Measurements from ENCODE around the gene TAX1BP3. TPM values are rescaled to one million over a fixed set of nuclear protein-coding genes. Genes with fewer than 3 reads are reported as not detected.

TAX1BP3 gene
- total and polyA plus RNA-seq, 2 of the 13 experiments (the other 11 are each of a cell fraction or from before 2014, with no cell fraction given) = 16.7 to 45.1 TPM

- Histone ChIP-seq H3K36me3 (replicated peaks in 1 of 2; ENCODE audit: control insufficient read depth in 1 of 2, insufficient read depth in 2 of 2, low read length in 2 of 2) (peaks cover 2 to 8% of the 10 kb centered on the region in 2 experiments; a peak in 3 of 5 replicates), H3K9me3 (ENCODE audit: low read length) (no peaks in the 10 kb centered on the region), H3K79me2 (ENCODE audit: insufficient read depth, low read length) (peaks cover 8% of the 10 kb centered on the region), H3K4me1 (ENCODE audit: insufficient read depth, low read length) (peaks cover 40% of the 10 kb centered on the region), H3K9ac (ENCODE audit: insufficient read depth, low read depth, low read length) (no peak overlapping the region), H3K4me3 (replicated peaks in 1 of 3; ENCODE audit: insufficient read depth in 1 of 3, low read depth in 2 of 3, low read length in 3 of 3) (no peak overlapping the region), H2AFZ (ENCODE audit: low read length) (no peak overlapping the region), H4K20me1 (ENCODE audit: insufficient read depth, low read length) (no peaks in the 10 kb centered on the region), H3K4me2 (ENCODE audit: low read depth, low read length) (no peak overlapping the region), H3K27me3 (ENCODE audit: control insufficient read depth in 1 of 2, insufficient read depth in 2 of 2, low read length in 2 of 2) (no peaks in the 10 kb centered on the region; a peak in 1 of 5 replicates), H3K27ac (ENCODE audit: extremely low read length, insufficient read depth, low read length) (no peak overlapping the region)
- DNase-seq (ENCODE audit: low spot score) (no peak), FAIRE-seq (no peak), ATAC-seq (no peak)
- POLR2A ChIA-PET = interaction anchor here (1.5 to 1.7 kb wide), 2 partner anchors 15 to 27 kb away, joined by 5 to 7 read pairs; partner anchors contain the start of genes CTNS and SHPK
- in situ Hi-C loops (cut with HindIII; ENCODE audit: extremely low pct_ligation_motif_present, low pct_unique_long_range_greater_than_20kb) = loop anchor here (10.0 kb wide), 1 partner anchor 619 kb away; no protein-coding TSS in a partner anchor
- CTCF ChIA-PET (ENCODE audit: low intra/inter-chr PET ratio, low total read pairs) = no interaction called here
- WGBS (ENCODE audit: low lambda C conversion rate) = 94% methylated on average over 21 of the region's 33 CpGs
- intact Hi-C loops (cut with micrococcal nuclease; ENCODE audit: unreplicated experiment) = no loop called here
- TF ChIP-seq ZNF792 (CRISPR knock-in tag; IDR thresholded peaks at IDR 0.05) (no peak), RORA (CRISPR knock-in tag; IDR thresholded peaks at IDR 0.05) (no peak), AGO2 (optimal IDR thresholded peaks at IDR 0.05; ENCODE audit: low read depth, low read length) (peak; percentile 81), FOXK2 (IDR thresholded peaks at IDR 0.05) (no peak), POLR2AphosphoS5 (IDR thresholded peaks at IDR 0.05; ENCODE audit: low read depth, low read length) (no peak), RBFOX2 (IDR thresholded peaks at IDR 0.05; ENCODE audit: low read depth, low read length) (peak; percentile 55; the same call in 1 of the 2 replicates), PLRG1 (conservative IDR thresholded peaks at IDR 0.05) (no peak), MIXL1 (CRISPR knock-in tag; IDR thresholded peaks at IDR 0.05) (no peak), KLF12 (CRISPR knock-in tag; IDR thresholded peaks at IDR 0.05; ENCODE audit: borderline replicate concordance) (no peak)
- BruUV-seq (replicated peaks) = no TSS peak
Measured at GRCh38 chr17:3663102-3664011, 5.0 kb downstream of the TAX1BP3 start.
